ENCODE data around the gene SSC5D. TPM values are rescaled to one million over a fixed set of nuclear protein-coding genes. Genes with fewer than 3 reads are reported as not detected.

SSC5D gene
- total RNA-seq, 1 experiment from 2014 or later = 9.4 TPM

DNA sequence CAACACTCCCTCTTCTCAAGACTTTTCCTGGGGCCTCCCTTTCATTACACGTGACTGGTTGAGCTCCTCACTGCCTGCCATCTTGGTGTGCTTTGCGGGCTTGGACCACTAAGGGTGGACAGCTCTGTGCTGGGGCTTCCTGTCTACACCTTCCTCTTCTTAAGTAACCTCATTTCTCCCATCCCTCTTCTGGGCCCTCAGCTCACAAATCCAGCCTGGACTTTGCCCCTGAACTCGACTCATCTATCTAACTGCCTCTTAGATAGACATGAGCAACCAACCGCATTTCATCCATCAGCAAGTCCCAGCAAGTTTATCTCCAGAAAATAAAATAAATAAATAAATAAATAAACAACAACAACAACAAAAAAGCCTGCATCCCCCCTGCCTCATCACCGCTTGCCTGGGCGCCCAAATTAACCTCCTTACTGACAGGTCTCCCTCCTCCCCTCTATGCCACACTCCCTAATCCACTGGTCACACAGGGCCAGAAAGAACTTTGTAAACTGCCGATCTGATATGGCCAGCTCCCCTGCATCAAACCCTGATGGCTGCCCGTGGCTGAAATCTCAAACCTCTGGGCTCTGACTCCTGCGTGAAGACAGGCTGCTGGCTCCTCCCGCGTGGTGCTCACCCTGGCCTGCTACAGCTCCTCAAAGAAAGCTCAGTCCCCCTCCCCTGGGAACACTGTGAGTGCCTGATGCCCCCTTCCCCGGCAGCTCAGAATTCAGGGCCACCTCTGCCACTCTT lies 34.5 kb upstream of the SSC5D start:
- no peak for DNase-seq (ENCODE audit: low spot score)
- in situ Hi-C loops (cut with HindIII; ENCODE audit: low sequenced_read_pairs) = no loop called here

GRCh38 chr19:55454787-55455243 lies 33.4 kb upstream of the SSC5D start:
- peak; percentile 63 for DNase-seq (ENCODE audit: low spot score)
- in situ Hi-C loops (cut with HindIII; ENCODE audit: low sequenced_read_pairs) = no loop called here

GRCh38 chr19:55455576-55456235 lies 32.5 kb upstream of the SSC5D start:
- no peak for DNase-seq (ENCODE audit: low spot score)
- in situ Hi-C loops (cut with HindIII; ENCODE audit: low sequenced_read_pairs) = no loop called here

DNA sequence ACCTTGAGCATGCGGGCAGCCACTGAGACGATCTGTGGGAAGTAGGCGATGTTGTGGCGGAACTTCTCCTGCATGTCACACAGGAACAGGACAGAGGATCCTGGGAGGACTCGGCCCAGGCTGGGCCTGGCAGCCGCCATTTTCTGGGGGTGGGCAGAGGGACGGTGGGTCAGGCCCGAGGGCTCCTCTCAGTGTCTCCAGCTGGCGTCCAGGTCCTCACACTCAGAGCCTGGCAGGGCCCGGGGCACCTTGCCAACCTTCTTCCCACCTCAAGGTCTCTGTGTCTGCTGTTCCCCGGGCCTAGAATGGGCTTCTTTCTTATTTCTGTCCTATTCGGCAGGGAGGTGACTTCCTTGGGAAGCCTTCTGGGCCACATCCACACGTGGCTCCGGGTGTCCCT lies 31.9 kb upstream of the SSC5D start:
- DNase-seq (ENCODE audit: low spot score) = no peak
- in situ Hi-C loops (cut with HindIII; ENCODE audit: low sequenced_read_pairs) = no loop called here

- DNase-seq (ENCODE audit: low spot score) = no peak
- in situ Hi-C loops (cut with HindIII; ENCODE audit: low sequenced_read_pairs) = no loop called here
Measured at GRCh38 chr19:55457683-55458457, 30.4 kb upstream of the SSC5D start.

- in situ Hi-C loops (cut with HindIII; ENCODE audit: low sequenced_read_pairs) = no loop called here
Measured at GRCh38 chr19:55459551-55459949, 28.7 kb upstream of the SSC5D start.

GRCh38 chr19:55459950-55460657 lies 28.1 kb upstream of the SSC5D start:
- DNase-seq (ENCODE audit: low spot score) = peak; percentile 32
- in situ Hi-C loops (cut with HindIII; ENCODE audit: low sequenced_read_pairs) = no loop called here

More at GRCh38 chr19:55459551-55459949, 28.7 kb upstream of the SSC5D start:
- DNase-seq (ENCODE audit: low spot score) = no peak

GRCh38 chr19:55460670-55461258 lies 27.5 kb upstream of the SSC5D start:
- in situ Hi-C loops (cut with HindIII; ENCODE audit: low sequenced_read_pairs) = no loop called here
- DNase-seq (ENCODE audit: low spot score) = peak; percentile 62

DNA sequence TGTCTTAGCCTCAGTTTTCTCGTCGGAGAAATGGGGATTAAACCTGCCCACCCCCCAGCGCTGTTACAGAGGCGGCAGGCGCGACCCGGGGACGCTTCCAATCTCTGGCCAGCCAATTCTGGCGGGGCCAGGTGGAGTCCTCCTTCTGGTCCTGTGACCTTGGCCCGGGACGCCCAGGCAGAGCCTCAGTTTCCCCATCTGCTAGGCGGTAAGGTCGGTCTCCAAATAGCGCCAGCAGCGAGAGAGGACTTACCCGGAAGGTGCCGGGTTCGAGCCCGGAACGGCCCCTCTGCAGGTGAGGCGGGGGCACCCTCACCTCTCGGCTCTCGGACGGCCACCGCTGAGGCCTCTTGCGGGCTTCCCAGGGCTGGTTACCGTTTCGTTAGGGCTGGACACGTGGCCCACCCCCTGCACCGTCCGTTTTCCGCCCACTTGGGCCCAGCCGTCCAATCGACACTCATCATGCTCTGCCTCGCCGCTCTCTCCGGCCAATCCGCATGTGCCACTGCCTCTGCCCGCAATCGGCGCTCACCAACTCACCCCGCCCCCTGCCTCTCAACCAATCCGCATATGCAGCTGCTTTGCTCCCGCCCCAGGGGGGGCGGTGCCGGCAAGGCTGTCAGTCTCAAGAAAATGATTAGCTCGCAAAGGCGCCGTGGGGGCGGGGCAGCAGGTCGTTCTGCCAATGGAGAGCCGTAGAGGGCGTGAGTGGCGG lies 26.8 kb upstream of the SSC5D start, which contains the start of gene ISOC2:
Gene ISOC2 (minus strand): TSS at position 384 of the 715 bp plus-strand sequence. CDS start 5,156 bp downstream, outside the sequence.
- in situ Hi-C loops (cut with HindIII; ENCODE audit: low sequenced_read_pairs) = no loop called here
- peak; percentile 100 for DNase-seq (ENCODE audit: low spot score)

GRCh38 chr19:55461974-55462626 lies 26.1 kb upstream of the SSC5D start:
- peak; percentile 35 for DNase-seq (ENCODE audit: low spot score)
- in situ Hi-C loops (cut with HindIII; ENCODE audit: low sequenced_read_pairs) = no loop called here

GRCh38 chr19:55462722-55463121 lies 25.5 kb upstream of the SSC5D start:
- in situ Hi-C loops (cut with HindIII; ENCODE audit: low sequenced_read_pairs) = no loop called here
- DNase-seq (ENCODE audit: low spot score) = no peak

DNA sequence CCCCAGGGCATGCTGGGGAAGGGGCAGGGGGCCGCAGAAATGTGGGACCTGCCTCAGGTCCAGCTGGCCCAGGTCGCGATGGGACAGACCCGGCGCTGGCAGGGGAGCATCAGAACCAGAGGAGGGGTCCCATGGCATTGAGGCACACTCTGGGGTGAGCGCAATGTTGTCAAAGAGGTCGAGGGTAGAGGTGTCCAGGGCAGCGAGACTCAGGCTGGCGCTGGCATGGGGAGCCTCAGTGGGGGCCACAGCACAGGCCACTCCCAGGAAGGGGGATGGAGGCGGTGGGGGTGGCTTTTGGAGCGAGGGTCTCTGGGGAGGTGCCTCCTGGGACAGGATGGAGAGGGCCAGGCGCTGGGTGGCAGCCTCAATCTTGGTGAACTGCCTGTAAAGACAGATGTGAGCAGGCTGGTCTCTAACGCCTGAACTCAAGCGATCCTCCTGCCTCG lies 24.6 kb upstream of the SSC5D start:
- in situ Hi-C loops (cut with HindIII; ENCODE audit: low sequenced_read_pairs) = no loop called here
- DNase-seq (ENCODE audit: low spot score) = no peak

DNA sequence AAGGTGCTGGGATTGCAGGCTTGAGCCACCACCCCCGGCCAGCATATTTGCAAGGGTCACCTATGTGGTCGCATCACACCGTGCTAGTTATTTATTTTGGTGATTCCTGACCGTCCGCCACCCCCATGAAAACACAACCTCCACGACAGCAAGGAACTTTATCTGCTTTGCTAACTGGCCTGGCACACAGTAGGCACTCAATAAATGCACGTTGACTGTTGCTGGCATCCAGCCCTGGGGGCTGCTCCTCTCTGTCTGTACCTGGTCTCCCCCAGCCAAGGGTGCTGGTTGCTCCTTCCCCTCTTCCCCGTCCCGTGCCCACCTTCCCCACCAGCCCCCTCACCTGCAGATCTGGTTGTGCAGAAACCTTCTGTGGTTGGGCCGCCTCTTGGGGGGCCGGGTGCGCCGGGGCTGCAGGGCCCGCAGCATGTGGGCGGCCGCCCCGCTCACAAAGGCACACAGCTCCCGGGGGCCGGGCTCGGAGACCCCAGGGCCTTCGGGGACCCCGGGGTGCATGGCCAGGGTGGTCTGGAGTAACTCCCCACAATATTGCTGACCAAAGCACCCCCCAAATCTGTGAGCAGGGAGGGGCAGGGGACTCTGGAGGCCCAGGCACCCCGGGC lies 24.1 kb upstream of the SSC5D start:
- DNase-seq (ENCODE audit: low spot score) = no peak
- in situ Hi-C loops (cut with HindIII; ENCODE audit: low sequenced_read_pairs) = no loop called here

- in situ Hi-C loops (cut with HindIII; ENCODE audit: low sequenced_read_pairs) = no loop called here
- DNase-seq (ENCODE audit: low spot score) = no peak
Measured at GRCh38 chr19:55464662-55465054, 23.6 kb upstream of the SSC5D start, which contains the start of gene C19orf85. TSS of gene C19orf85 (minus strand) at chr19:55464751. CDS start at chr19:55464554, 197 bp downstream.

GRCh38 chr19:55465460-55466240 lies 22.6 kb upstream of the SSC5D start:
- DNase-seq (ENCODE audit: low spot score) = no peak
- in situ Hi-C loops (cut with HindIII; ENCODE audit: low sequenced_read_pairs) = no loop called here

DNA sequence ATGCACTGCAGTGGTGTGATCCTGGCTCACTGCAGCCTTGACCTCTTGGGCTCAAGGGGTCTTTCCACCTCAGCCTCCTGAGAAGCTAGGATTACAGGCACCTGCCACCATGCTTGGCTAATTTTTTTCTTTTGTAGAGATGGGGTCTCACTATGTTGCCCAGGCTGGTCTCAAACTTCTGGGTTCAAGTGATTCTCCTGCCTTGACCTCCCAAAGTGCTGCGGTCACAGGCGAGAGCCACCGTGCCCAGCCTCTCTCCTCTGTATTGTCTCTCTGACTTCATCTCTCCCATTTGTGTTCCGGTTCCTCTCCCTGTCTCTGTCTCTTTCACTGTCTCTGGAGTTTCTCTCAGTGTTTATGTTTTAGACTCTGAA lies 22.0 kb upstream of the SSC5D start:
- in situ Hi-C loops (cut with HindIII; ENCODE audit: low sequenced_read_pairs) = no loop called here
- DNase-seq (ENCODE audit: low spot score) = no peak
